GM21529 (cell line): ENCODE measurements around the gene KCNE4.

ENCODE experiments used
- ATAC-seq: cut with Tn5 transposase; IDR thresholded peaks from one replicate; pipeline ENCODE4 v1.9.1; 2021; ENCODE audit not compliant: unreplicated experiment

Gene KCNE4

DNA sequence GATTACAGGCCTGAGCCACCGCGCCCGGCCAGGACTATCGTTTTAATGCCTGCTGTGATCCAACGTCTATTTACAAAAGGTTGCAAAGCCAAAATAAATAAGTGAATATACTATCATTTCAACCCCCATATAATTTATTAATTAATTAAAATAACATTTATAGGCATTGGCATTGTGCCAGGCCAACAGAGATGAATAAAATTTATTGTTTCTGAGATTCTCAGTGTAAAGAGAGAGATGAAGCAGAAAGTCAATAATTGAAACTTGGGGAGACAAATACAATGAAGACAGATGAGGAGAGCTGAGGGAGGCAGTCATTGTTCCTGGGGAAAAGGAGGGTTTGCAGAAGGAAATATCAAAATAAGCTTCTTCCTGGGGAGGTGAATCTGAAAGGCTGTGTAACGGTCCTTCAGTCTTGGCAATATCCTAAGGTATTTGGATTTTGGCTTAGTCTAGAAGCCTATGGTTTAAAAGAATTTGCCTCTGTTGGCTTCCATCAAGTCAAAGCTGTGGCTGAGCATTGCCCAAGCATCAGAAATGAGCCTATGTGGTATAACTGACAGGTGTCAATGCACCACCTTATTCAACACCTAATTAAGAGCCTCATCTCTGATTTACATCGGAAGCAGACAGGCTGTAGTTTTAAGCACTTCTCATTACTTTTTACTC is 31.5 kb downstream of the KCNE4 start:
- no peak for ATAC-seq

DNA sequence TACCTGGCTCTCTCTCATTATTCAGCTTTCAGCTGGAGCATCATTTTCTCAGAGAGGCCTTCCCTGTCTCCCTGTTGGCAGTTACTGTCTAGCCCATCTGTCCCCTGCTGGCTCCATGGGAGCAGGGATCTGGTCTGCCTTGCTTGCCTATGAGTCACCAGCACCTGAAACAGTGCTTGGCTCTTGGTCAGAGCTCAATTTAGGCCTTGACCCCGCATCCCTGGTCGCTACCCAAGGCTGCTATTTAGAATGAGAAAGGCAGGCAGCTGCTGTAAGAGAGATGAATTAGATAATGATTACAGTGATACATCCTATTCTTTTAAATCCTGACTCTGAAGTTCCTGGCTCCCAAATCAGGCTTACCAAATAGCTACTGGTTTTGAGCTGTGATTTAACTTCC is 32.9 kb downstream of the KCNE4 start:
- ATAC-seq = no peak

DNA sequence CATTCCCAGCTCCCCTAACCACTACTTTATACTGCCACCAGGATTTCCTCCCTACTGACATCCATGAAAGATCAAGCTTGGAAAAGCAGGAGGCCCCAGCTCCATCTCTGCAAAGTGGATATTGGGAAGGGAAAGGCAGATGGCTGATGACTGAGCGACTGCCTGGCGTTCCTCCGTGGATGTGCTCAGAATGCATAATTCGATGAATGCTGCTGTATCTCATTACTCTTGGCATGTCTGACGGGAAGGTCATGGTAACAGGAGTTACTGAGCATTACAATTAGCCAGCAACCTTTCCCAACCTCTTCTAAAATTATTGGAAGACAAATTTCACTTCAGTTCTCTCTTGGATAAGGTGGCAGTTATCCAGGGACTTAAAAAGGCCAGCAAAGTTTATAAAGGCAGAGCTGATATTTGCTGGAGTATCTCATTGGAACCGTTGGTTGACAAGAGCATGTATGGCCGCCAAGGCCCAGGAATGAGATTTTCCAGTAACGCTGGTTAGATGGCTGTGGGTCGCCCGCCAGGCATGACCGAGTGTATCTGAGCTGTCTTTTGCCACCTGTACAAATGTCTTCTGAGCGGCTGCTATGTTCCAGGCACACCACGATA is 34.5 kb downstream of the KCNE4 start:
- no peak for ATAC-seq

DNA sequence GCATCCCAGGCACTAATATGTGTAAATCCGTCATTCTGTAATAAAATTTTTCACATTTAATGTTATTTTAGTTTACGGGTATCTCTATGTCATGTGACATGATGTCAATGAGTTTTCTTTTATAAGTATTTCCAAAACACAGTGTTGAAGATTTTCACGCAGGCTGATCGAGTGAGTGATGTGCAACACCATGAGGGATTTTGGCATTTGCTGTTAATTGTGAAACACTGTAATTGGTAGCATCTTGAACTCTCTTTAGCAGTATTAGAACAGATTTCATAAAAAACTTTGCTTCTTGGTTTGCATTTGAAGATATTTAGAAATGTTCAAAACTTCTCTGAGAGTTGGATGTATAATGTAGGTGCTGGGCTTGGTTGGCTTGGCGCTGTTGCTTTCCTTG is 35.5 kb downstream of the KCNE4 start:
- ATAC-seq = no peak

DNA sequence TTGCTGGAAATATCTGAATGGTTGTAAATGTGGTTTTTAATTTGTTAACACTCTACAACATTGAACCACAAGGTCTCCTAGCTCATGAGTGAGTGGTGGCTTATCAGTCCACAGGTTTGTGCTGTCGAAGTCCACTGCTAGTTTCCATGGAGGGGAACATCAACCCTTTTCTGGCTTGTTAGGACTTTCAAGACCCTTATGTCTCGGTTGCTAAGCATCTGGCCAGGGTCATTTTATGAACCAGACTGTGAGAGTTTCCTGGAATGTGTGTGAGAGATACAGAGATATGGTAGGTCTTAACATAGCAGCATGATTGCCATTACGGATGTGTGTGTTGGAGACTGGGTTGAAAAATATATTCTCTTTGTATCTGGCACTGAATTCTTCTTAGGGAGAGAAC is 36.9 kb downstream of the KCNE4 start:
- ATAC-seq = no peak

DNA sequence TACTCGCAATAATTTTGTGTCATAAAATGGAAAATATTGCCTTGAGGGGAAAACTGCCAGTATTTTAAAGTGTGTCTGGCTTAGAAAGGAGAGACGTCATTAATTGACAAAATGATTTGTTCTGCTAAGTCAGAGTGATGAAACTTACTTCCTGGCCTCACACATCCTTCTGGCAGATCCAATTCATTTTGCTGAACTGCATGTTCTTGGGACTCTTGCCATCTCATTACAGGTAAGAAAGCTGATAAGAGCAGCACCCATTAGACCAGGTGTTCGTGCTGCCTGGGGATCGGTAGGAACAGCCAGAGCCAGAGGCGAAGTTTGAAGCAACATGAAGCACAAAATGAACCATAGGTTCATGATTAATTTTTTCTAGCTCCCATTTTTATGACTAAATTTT is 38.0 kb downstream of the KCNE4 start:
- ATAC-seq = no peak

DNA sequence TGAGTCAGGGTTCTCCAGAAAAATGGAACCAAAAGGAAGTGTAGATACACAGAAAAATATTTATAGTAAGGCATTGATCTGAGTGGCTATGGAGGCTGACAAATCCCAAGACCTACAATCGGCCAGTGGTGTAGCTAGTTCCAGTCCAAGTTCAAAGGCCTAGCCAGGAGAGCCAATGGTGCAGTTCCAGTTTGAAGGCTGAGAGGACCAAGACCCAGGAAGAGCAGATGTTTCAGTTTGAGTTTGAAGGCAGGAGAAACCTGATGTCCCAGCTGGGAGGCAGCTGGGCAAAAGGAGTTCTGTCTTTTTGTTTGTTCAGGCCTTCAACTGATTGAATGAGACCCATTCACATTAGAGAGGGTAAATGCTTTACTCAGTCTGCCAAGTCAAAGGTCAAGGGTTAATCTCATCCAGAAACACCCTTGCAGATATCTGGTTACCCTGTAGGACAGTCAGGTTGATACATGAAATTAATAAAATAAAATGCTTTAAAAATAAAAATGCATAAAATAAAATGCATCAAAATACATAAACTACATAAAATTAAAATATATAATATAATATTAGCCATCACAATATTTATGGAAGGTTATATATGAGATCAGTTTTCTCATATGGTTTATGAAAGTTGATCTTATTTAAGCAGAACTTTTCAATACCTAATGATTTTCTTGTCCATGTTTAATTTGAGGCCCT is 38.7 kb downstream of the KCNE4 start:
- ATAC-seq = no peak

DNA sequence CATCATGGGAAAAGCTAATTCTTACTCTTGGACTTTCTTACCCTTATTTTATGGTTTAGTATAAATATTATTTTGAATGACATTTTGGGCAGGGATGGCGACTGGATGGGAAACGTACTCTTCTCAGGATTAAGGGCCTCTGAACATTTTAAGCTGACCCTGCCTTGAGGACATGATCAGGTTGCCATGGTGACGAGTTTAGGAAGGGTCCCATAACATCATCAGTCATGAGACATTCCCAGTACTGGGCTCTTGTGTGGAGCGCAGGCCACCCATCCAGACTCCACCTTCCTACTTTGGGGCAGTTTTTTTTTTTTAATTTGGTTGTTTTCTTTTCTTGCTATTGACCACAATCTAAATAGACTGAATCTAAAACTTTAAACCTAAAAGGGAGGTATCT is 40.7 kb downstream of the KCNE4 start:
- no peak for ATAC-seq

DNA sequence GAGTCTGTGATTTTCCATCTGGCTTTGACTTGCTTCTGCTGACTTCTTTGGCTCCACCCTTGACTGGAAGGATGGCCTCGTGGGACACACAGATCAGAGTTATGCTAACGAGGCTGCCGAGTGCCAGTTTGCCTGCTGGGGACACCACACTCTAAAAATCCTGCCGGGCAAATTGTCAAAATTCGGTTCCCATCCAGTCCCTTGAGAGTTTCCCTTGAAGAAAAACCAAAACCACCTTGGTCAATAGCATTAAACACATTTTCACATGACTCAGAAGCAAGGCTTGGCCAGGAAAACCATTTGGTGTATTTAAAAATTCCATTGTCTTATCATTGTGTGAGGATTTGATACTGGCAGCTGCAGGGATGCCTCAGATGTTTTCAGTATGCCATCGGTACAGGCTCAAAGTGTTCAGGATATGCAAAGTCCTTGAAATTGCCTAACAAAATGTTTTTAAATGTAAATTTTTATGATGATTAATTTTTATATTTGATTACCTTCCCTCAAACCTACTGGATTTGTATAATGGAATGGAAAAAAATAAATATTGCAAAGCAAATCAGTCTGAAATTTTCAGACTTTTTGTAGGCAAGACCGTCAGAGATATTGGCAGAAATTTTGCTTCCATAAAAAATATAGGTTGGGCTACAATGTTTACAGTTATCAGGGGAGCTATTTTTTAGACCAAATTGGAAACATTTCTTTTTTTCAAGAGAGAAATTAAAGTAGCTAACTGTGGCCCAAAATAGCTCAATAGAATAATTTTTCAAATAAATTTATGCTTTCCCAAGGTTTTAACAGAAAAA is 41.6 kb downstream of the KCNE4 start:
- ATAC-seq = no peak

DNA sequence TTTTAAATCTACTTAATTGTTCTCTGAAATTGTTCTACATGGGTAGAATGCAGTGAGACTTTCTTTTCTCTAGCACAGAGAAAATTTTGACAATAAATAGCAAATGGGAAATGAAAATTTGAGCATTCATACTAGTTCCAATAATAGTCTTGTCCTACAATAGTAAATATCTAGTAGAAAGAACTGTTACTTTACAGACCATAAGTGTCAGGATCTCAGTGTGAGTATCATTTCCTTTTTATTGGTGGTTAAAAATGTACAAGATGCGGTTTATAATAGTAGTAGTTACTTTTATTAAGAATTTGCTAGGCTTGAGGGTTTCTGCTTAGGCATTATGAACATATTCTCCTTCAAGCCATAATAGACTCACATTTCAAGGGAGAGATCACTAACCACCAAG is 43.2 kb downstream of the KCNE4 start:
- peak; percentile 58 for ATAC-seq

DNA sequence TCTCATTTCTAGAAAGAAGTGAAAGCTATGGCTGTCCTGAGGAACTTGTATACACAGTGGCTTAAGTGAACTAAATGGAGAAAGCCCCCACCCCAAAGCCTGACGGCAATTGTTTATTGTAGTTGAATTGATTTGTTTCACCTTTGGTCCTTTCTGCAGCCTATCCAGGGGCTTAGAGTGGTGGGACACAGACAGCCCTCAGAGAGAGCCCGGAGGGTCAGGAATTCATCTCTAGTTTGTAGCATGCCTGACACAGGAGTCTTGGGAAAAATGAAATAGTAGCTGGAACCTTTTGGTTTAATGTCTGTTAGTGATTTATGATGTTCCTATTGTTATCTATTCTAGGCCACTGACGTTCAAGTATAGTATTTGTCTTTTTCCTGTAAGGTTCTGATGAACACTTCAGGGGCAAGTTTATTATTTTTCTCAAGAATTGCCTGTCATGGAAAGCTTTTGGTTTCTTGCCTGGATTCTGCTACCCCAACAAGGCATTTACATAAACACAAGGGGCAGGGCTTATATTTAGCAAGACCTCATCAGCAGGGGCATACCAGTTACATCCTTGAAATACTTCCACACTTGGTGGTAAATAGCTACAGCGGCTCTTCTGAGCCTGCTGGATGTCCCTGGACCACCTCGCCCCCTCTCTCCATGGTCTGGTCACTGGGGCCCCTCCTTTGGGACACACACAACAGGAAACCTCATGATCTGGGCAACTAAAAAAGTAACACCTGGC is 44.4 kb downstream of the KCNE4 start:
- ATAC-seq = no peak

DNA sequence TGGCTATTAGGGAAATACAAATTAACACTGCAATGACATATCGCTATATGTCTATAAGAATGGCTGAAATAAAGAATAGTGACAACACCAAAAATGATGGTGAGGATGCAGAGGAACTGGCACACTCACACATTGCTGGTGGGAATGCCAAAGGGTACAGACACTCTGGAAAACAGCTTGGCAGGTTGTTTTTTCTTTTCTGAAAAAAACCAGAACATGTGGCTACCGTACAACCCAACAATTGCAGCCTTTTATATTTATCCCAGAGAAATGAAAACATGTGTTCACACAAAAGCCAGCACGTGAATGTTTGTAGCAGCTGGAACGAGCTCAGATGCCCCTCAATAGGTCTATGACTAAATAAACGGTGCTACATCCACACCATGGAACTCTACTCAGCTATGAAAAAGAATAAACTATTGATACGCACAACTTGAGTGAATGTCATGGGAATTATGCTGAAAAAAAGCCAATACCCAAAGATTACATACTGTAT is 45.9 kb downstream of the KCNE4 start:
- ATAC-seq = no peak

DNA sequence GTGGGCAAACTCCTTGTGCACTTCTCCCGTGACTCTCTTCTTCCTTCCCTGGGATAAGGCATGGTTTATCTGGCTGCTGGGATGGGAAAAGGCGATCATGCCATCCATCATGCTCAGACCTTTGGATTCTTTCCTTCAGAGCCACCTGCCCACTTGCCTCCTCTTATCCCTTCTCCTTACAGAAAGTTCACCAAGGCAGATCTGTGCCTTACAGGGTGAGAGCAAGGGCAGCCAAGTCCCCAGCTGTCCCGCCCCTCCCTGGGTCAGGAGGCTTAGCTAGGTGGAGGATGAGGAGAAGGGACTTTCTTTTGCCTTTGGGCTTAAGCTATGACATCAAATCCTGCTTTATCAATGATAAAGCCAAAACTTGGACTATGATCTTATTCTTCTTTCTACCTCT is 47.6 kb downstream of the KCNE4 start:
- no peak for ATAC-seq

DNA sequence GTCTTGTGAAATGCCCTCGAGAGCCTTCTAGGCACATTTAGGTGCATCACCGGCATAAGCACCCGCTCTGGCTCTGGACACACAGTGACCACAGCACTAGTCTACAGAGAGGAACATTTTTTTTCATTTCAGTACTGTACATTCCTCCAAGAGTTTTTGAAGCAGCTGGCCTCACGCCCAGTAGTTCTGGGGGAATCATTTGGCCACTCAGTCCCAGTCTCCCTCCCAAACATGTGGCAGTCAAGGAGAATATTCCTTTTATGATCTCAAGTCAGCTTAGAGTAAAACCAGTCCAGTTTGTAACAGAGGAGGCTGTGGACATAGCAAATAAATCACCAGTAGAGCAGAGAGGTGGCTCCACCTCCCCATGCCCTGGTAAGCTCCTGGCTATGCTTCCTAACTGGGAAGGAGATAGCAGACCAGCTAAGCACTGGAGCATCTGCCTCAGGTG is 48.1 kb downstream of the KCNE4 start:
- ATAC-seq = no peak

DNA sequence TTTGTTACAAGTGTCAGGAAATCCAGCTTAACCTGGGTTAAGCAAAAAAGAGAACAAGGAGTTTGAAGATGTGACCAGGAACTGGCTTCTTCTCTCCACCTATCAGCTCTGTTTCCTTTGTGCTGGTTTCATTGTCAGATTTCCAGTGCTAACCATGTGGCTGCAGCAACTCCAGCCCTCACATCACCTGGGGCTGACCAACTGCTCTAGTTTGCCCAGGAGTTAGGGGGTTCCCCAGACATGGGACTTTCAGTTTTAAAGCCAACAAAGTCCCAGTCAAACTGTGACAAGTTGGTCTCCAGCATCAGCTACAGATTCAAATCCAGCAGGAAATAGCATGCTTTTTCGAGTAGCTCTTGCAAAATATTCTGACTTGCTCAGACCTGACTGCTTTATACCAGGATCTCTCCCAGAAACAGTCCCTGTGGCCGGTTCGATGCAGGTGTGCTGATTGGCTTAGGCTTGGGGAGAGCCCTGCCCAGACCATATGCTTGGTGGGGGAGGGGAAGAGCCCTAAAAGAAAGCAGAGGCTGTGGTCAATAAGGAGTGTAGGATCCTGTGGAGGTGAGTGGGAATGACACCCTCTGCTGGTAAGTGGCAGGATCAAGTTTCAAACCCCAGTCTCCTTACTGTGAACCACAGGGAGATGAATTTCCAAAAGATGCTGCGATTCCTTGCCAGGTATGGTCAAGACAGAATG is 49.5 kb downstream of the KCNE4 start:
- peak; percentile 84 for ATAC-seq

DNA sequence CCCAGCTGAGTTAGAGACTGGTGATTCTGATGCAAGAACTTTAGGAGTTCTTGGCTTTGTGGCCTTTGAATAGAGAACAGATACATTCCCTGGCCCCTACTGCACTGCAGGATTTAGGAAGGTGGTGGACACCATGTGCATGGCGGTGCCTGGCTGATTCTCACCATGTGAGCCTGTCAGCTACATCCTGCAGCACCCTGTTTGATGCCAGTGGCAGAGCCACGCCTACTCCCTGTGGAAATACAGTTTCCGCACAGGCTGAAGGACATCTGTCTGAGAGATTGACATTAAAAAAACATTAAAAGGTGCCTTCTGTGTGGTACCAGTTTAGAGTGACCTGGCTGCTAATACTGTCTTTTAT is 50.0 kb downstream of the KCNE4 start:
- peak; percentile 8 for ATAC-seq

DNA sequence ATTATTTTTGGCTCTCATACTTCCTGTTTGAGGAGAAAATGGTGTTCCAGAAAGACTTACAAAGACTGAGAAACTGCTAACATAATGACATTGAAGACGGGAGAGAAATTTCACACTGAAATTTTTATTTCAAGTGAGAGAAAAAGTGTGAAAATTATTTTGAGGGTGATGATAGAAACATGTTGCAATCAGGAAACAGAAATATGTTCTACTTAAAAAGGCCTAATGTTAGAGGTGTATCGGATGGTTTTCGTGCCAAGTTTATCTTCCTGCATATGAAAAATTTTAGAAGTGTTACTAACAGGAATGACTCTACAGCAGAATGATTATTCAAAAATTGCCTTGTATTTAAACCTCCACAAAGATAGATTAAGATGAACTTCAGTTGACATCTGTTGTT is 50.5 kb downstream of the KCNE4 start:
- no peak for ATAC-seq

DNA sequence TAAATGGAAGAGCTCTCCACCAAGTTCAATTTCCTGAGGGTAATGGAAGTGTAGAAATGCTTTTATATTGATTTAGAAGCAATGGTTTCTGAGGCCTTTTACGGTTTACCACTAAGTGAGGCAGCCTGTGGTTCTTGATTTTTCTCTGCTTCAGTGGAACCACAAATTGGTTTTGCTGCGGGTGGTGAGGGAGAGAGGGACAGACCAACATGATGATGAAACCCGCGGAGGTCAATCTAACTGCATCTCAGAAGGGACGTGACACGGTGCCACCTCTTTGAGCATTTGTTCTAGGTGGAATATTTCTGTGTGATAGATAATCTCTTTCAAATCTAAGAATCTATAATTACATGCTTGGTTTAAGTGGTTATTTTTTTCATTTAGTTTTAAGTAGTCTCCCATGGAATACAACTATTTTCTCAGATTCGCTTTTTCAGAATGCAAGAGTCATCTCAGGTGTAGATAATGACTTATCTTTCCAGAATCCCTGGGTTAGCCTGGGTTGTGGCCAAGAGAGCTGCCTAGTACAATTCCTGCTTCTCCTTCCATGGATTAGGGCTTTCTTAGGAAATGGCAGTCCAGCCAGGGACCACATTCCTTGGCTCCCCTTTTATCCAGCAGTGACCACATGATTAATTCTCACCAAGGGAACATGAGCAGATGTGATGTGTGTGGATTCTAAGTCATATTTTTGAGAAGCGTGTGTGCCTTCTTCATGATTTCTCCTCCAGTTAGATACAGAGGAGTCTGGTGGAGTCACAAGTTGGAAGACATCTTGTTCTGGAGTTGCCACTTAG is 52.5 kb downstream of the KCNE4 start:
- no peak for ATAC-seq
